DND-41 (cell line): ENCODE results near the gene FEM1A.

ENCODE experiments used
- ATAC-seq: fragments of 200-7000 bp; cut with Tn5 transposase; 3 replicates; pipeline ENCODE4 v1.9.1; 2021; ENCODE audit warnings: low read depth; ENCODE audit not compliant: insufficient read depth
- DNase-seq: peaks from one replicate; pipeline ENCODE4 v3.0.0-alpha.2; 2020
- H2AFZ ChIP-seq: 2 replicates; pipeline ENCODE4 v1.6.0; 2012; ENCODE audit warnings: low read depth, low read length
- H3K27ac ChIP-seq: 2 replicates; pipeline ENCODE4 v1.5.1; 2012; ENCODE audit warnings: low read length, inconsistent platforms
- H3K27me3 ChIP-seq: fragments of 200-600 bp; sonication (generic); 2 replicates; pipeline ENCODE4 v1.6.0; 2012; ENCODE audit warnings: low read length, mild to moderate bottlenecking, inconsistent platforms; ENCODE audit not compliant: insufficient read depth, poor library complexity
- H3K36me3 ChIP-seq: 2 replicates; pipeline ENCODE4 v1.5.1; 2012; ENCODE audit warnings: low read length, inconsistent platforms; ENCODE audit not compliant: insufficient read depth
- H3K4me1 ChIP-seq: 2 replicates; pipeline ENCODE4 v1.5.1; 2012; ENCODE audit warnings: mild to moderate bottlenecking, low read length; ENCODE audit not compliant: insufficient read depth
- H3K4me2 ChIP-seq: 2 replicates; pipeline ENCODE4 v1.6.0; 2012; ENCODE audit warnings: mild to moderate bottlenecking, moderate library complexity, low read length, inconsistent platforms; ENCODE audit not compliant: insufficient read depth
- H3K4me3 ChIP-seq, 2 experiments: fragments of 200-600 bp in 1 of 2; shearing (Covaris generic) in 1 of 2; 2 replicates each; pipeline ENCODE4 v1.5.1; 2012 to 2016; ENCODE audit warnings: inconsistent platforms in 2 of 2, low read length in 2 of 2, mild to moderate bottlenecking in 2 of 2, low read depth in 1 of 2, moderate library complexity in 1 of 2
- H3K79me2 ChIP-seq: 2 replicates; pipeline ENCODE4 v1.6.0; 2012; ENCODE audit warnings: low read length, inconsistent platforms; ENCODE audit not compliant: insufficient read depth
- H3K9ac ChIP-seq: 2 replicates; pipeline ENCODE4 v1.6.0; 2012; ENCODE audit warnings: low read depth, mild to moderate bottlenecking, inconsistent platforms, low read length, moderate library complexity
- H3K9me3 ChIP-seq: 2 replicates; pipeline ENCODE4 v1.5.1; 2012; ENCODE audit warnings: low read length, moderate library complexity, mild to moderate bottlenecking, inconsistent platforms; ENCODE audit not compliant: insufficient read depth, severe bottlenecking
- H4K20me1 ChIP-seq: 2 replicates; pipeline ENCODE4 v1.6.0; 2012; ENCODE audit warnings: low read length; ENCODE audit not compliant: insufficient read depth
- EZH2 ChIP-seq: IDR thresholded peaks from 3 replicates; pipeline ENCODE4 v1.6.1; 2012; ENCODE audit warnings: borderline replicate concordance, low read depth, mild to moderate bottlenecking, moderate library complexity, low read length, inconsistent platforms; ENCODE audit not compliant: severe bottlenecking
- TF ChIP-seq, protein P1 (sequence below): IDR thresholded peaks from 2 replicates; pipeline ENCODE4 v1.5.1; 2012; ENCODE audit warnings: borderline replicate concordance, low read length, moderate library complexity, mild to moderate bottlenecking; ENCODE audit not compliant: poor library complexity, severe bottlenecking; ENCODE audit errors: extremely low read depth

FEM1A gene

DNA sequence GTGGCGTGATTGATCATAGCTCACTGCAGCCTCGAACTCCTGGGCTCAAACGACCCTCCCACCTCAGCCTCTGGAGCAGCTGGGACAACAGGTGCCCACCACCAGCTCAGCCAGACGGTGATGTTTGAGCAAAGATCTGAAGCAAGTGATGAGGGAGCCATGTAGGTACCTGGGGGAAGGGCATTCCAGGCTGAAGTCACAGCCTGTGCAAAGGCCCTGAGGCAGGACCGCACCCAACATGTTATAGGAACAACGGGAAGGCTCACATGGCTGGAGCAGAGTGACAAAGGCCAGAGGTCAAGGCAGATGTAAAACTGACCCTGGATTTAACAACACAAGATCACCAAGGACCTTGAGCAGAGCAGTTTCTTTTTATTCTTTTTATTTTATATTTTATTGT, 14.8 kb downstream of the FEM1A start:
- H3K27ac ChIP-seq: no peak overlapping the region
- H3K79me2 ChIP-seq: no peaks in the 10 kb centered on the region
- H3K4me1 ChIP-seq: no peaks in the 10 kb centered on the region
- ATAC-seq (no peak), DNase-seq (no peak)
- no peak overlapping the region for H3K4me2 ChIP-seq
- no peak overlapping the region for H3K9ac ChIP-seq
- no peaks in the 10 kb centered on the region for H3K36me3 ChIP-seq
- no peak for TF ChIP-seq EZH2
- TF ChIP-seq, protein P1, sequence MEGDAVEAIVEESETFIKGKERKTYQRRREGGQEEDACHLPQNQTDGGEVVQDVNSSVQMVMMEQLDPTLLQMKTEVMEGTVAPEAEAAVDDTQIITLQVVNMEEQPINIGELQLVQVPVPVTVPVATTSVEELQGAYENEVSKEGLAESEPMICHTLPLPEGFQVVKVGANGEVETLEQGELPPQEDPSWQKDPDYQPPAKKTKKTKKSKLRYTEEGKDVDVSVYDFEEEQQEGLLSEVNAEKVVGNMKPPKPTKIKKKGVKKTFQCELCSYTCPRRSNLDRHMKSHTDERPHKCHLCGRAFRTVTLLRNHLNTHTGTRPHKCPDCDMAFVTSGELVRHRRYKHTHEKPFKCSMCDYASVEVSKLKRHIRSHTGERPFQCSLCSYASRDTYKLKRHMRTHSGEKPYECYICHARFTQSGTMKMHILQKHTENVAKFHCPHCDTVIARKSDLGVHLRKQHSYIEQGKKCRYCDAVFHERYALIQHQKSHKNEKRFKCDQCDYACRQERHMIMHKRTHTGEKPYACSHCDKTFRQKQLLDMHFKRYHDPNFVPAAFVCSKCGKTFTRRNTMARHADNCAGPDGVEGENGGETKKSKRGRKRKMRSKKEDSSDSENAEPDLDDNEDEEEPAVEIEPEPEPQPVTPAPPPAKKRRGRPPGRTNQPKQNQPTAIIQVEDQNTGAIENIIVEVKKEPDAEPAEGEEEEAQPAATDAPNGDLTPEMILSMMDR: no peak
- no peaks in the 10 kb centered on the region for H4K20me1 ChIP-seq
- H3K4me3 ChIP-seq: no peak overlapping the region
- H3K9me3 ChIP-seq: no peaks in the 10 kb centered on the region
- H2AFZ ChIP-seq: no peak overlapping the region
- H3K27me3 ChIP-seq: no peaks in the 10 kb centered on the region

DNA sequence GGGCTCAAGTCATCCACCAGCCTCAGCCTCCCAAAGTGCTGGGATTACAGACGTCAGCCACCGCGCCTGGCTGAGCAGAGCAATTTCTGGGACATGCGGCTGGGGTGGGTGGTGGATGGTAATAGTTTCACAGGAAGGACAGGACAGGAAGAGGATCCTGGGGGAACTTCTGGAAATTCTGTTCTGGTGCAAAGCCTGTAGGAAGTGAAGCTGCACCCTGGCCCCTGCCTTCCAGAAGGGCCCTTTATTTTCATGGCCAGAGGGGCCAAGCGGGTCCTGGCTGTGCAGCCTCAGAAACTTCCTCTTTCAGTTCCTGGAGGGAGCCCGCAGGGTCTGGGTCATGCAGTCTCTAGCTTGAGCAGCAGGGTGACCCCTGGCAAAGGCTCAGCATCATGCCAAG, 15.7 kb downstream of the FEM1A start:
- DNase-seq: no peak
- Histone ChIP-seq H3K79me2 (no peaks in the 10 kb centered on the region), H3K4me1 (no peaks in the 10 kb centered on the region), H4K20me1 (no peaks in the 10 kb centered on the region), H3K4me2 (no peak overlapping the region), H3K27me3 (no peaks in the 10 kb centered on the region), H3K9ac (no peak overlapping the region), H3K4me3 (no peak overlapping the region), H2AFZ (no peak overlapping the region), H3K36me3 (no peaks in the 10 kb centered on the region), H3K27ac (no peak overlapping the region), H3K9me3 (no peaks in the 10 kb centered on the region)
- TF ChIP-seq, protein P1: no peak
- TF ChIP-seq EZH2: no peak
- no peak for ATAC-seq

DNA sequence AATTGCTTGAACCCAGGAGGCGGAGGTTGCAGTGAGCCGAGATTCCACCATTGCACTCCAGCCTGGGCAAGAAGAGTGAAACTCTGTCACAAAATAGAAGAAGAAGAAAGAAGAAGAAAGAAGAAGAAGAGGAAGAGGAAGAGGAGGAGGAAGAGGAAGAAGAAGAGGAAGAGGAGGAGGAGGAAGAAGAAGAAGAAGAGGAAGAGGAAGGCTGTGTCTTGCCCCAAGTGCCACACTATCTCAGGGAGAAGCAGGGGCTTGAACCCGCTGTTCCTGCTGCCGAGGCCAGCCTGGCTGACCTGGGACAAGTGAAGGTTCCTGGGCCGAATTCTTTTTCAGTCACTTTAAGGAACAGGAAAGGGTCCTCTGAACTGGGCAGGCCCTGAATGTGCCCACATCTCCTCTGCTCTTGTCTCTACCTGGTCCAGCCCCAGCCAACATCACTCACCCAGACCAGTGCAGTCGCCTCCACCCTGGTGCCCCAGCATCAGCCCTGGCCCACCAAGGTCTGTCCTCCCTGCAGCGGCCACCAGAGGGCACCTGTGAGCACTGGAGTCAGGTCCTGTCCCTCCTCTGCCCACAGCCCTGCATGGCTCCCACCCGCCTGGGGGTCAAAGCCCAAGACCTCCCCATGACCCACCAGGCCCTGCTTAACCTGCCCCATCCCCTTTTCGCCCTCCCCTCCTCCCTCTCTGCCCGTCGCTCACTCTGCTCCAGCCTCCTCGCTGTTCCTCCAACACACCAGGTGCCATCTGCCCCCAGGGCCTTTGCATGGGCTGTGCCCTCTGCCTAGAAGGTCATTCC, 20.0 kb downstream of the FEM1A start:
- TF ChIP-seq, protein P1: peak; percentile 97
- TF ChIP-seq EZH2: no peak
- H3K27ac ChIP-seq: no peak overlapping the region
- no peak overlapping the region for H3K4me2 ChIP-seq
- DNase-seq (peak; percentile 84), ATAC-seq (peak; percentile 69)
- no peak overlapping the region for H3K9ac ChIP-seq
- H3K27me3 ChIP-seq: no peaks in the 10 kb centered on the region
- H2AFZ ChIP-seq: peak overlapping the region; percentile 57
- H4K20me1 ChIP-seq: no peaks in the 10 kb centered on the region
- no peaks in the 10 kb centered on the region for H3K79me2 ChIP-seq
- H3K4me3 ChIP-seq: no peak overlapping the region
- H3K4me1 ChIP-seq: peaks cover 12% of the 10 kb centered on the region
- peaks cover 7% of the 10 kb centered on the region for H3K36me3 ChIP-seq
- no peaks in the 10 kb centered on the region for H3K9me3 ChIP-seq
